Caco-2 (cell line): ENCODE measurements around the gene ZSWIM1. TPM values are rescaled to one million over a fixed set of nuclear protein-coding genes. Genes with fewer than 3 reads are reported as not detected.

ENCODE experiments used
- BruUV-seq: library from RNA; stranded (reverse); fragments of 400-500 nt; replicated peaks from 2 replicates; lab custom pipeline; 2021; lab: Mats Ljungman, UMichigan
- CTCF ChIA-PET: fragments of 300-600 bp; sonication (Branson Sonifier 250); formaldehyde crosslinking; loops from one replicate; lab custom pipeline; 2022; ENCODE audit warnings: antibody characterized with exemption; lab: Charles Lee
- POLR2A ChIA-PET: fragments of 300-600 bp; sonication (Branson Sonifier 250); formaldehyde crosslinking; loops from one replicate; lab custom pipeline; 2022; ENCODE audit warnings: antibody characterized with exemption; lab: Charles Lee
- DNase-seq, 2 experiments: peaks; one replicate each; pipeline versions ENCODE4 v3.0.0 to v3.0.0-alpha.2; 2020 to 2022
- H3K27me3 ChIP-seq: replicated peaks from 2 replicates; pipeline ENCODE4 v1.6.0; 2011; ENCODE audit warnings: low read length; ENCODE audit not compliant: control insufficient read depth, insufficient read depth
- H3K36me3 ChIP-seq: 2 replicates; pipeline ENCODE4 v1.5.1; 2011; ENCODE audit warnings: low read length; ENCODE audit not compliant: control insufficient read depth, insufficient read depth
- H3K4me1 ChIP-seq: fragments of 250-450 bp; sonication (Bioruptor Pico); 2 replicates; pipeline ENCODE4 v1.5.1; 2020; ENCODE audit warnings: mild to moderate bottlenecking
- H3K4me3 ChIP-seq: 2 replicates; pipeline ENCODE4 v1.5.1; 2011; ENCODE audit warnings: low read depth, mild to moderate bottlenecking, control low read depth, low read length
- H3K9me3 ChIP-seq: fragments of 250-450 bp; sonication (Bioruptor Pico); 2 replicates; pipeline ENCODE4 v1.5.1; 2020; ENCODE audit warnings: mild to moderate bottlenecking, moderate library complexity
- H3K27ac Mint-ChIP-seq: one replicate; pipeline ENCODE4 v1.8.0; 2022; ENCODE audit warnings: mixed read lengths; ENCODE audit not compliant: unreplicated experiment
- H3K27me3 Mint-ChIP-seq: one replicate; pipeline ENCODE4 v1.8.0; 2022; ENCODE audit warnings: mixed read lengths; ENCODE audit not compliant: insufficient read depth, unreplicated experiment
- H3K36me3 Mint-ChIP-seq: one replicate; pipeline ENCODE4 v1.8.0; 2022; ENCODE audit warnings: mild to moderate bottlenecking, mixed read lengths; ENCODE audit not compliant: insufficient read depth, unreplicated experiment
- H3K4me1 Mint-ChIP-seq: one replicate; pipeline ENCODE4 v1.8.0; 2022; ENCODE audit warnings: low read depth, mixed read lengths; ENCODE audit not compliant: unreplicated experiment
- H3K4me3 Mint-ChIP-seq: one replicate; pipeline ENCODE4 v1.8.0; 2022; ENCODE audit warnings: mild to moderate bottlenecking, moderate library complexity, mixed read lengths; ENCODE audit not compliant: unreplicated experiment
- H3K9me3 Mint-ChIP-seq: one replicate; pipeline ENCODE4 v1.8.0; 2022; ENCODE audit warnings: mixed read lengths; ENCODE audit not compliant: unreplicated experiment
- CTCF ChIP-seq, 2 experiments: fragments of 200-600 bp in 1 of 2; IDR thresholded peaks; 1 replicate in 1 of 2; 2 replicates in 1 of 2; pipeline versions ENCODE4 v1.5.1 to v1.8.0; 2011 to 2022; ENCODE audit warnings: antibody characterized with exemption in 1 of 2, control low read depth in 1 of 2, inconsistent platforms in 1 of 2, low read depth in 1 of 2, low read length in 1 of 2, mild to moderate bottlenecking in 1 of 2, moderate library complexity in 1 of 2; ENCODE audit not compliant: insufficient read depth in 1 of 2, severe bottlenecking in 1 of 2, unreplicated experiment in 1 of 2
- intact Hi-C: fragments of 100-400 bp; cut with micrococcal nuclease; formaldehyde crosslinking; loops from one replicate; pipeline ENCODE4 v1.10.0; 2022; ENCODE audit not compliant: unreplicated experiment
- total RNA-seq: library from RNA; stranded (reverse); gene quantifications from 2 replicates; pipeline ENCODE4 v1.2.3, GENCODE V29; 2022

The ZSWIM1 gene
- total RNA-seq, 1 experiment from 2014 or later: 27.3 TPM

GRCh38 chr20:45911486-45912343 is 30.7 kb downstream of the ZSWIM1 start, which contains the start of gene PLTP:
PLTP (minus strand) TSS chr20:45912155; CDS start chr20:45911452, 703 bp downstream.
- CTCF ChIA-PET: interaction anchor here (0.6 to 1.0 kb wide), 3 partner anchors 21 to 1248 kb away, joined by 3 to 4 read pairs (median 4); partner anchors contain the start of genes CTSA and NEURL2
- Mint-ChIP-seq H3K4me1 (peaks cover 7% of the 10 kb centered on the region), H3K27ac (peak within 1 kb of the TSS; percentile 37), H3K9me3 (no peaks in the 10 kb centered on the region), H3K36me3 (peaks cover 14% of the 10 kb centered on the region), H3K4me3 (peak within 1 kb of the TSS; percentile 72), H3K27me3 (no peaks in the 10 kb centered on the region)
- Histone ChIP-seq H3K27me3 (no peaks in the 10 kb centered on the region), H3K9me3 (no peaks in the 10 kb centered on the region), H3K4me3 (peak within 1 kb of the TSS; percentile 42), H3K4me1 (peaks cover 12% of the 10 kb centered on the region), H3K36me3 (no peaks in the 10 kb centered on the region)
- intact Hi-C loops: loop anchor here (2.0 kb wide), 1 partner anchor 23 kb away; the partner anchor contains the start of gene PCIF1
- TF ChIP-seq CTCF (IDR thresholded peaks at IDR 0.05; ENCODE audit: insufficient read depth in 1 of 2, low read depth in 1 of 2, low read length in 1 of 2, severe bottlenecking in 1 of 2, unreplicated experiment in 1 of 2): no peak
- POLR2A ChIA-PET: interaction anchor here (0.9 to 1.1 kb wide), 3 partner anchors 11 to 31 kb away, joined by 3 to 4 read pairs (median 4); partner anchors contain the start of gene PCIF1
- peak; percentile 73 to 78 for DNase-seq
- BruUV-seq: TSS peak; percentile 79

- Histone ChIP-seq H3K4me3 (peak overlapping the region; percentile 42), H3K9me3 (no peaks in the 10 kb centered on the region), H3K27me3 (no peaks in the 10 kb centered on the region), H3K36me3 (no peaks in the 10 kb centered on the region), H3K4me1 (peaks cover 12% of the 10 kb centered on the region)
- Mint-ChIP-seq H3K27ac (peak overlapping the region; percentile 37), H3K4me1 (peaks cover 7% of the 10 kb centered on the region), H3K4me3 (peak overlapping the region; percentile 72), H3K27me3 (no peaks in the 10 kb centered on the region), H3K36me3 (peaks cover 14% of the 10 kb centered on the region), H3K9me3 (no peaks in the 10 kb centered on the region)
- no peak for TF ChIP-seq CTCF (IDR thresholded peaks at IDR 0.05; ENCODE audit: insufficient read depth in 1 of 2, low read depth in 1 of 2, low read length in 1 of 2, severe bottlenecking in 1 of 2, unreplicated experiment in 1 of 2)
- no peak for DNase-seq
- ChIA-PET POLR2A (interaction anchor here (0.9 to 1.1 kb wide), 3 partner anchors 10 to 32 kb away, joined by 3 to 4 read pairs (median 4); partner anchors contain the start of gene PCIF1), CTCF (interaction anchor here (1.0 kb wide), 1 partner anchor 21 kb away, joined by 4 read pairs; the partner anchor contains the start of genes CTSA and NEURL2)
- no TSS peak for BruUV-seq
- intact Hi-C loops: loop anchor here (2.0 kb wide), 1 partner anchor 22 kb away; the partner anchor contains the start of gene PCIF1
Observed at GRCh38 chr20:45912344-45912682, 31.3 kb downstream of the ZSWIM1 start.

- H3K27me3 ChIP-seq: no peaks in the 10 kb centered on the region
- Mint-ChIP-seq H3K9me3 (no peaks in the 10 kb centered on the region), H3K4me1 (peaks cover 7% of the 10 kb centered on the region), H3K27me3 (no peaks in the 10 kb centered on the region), H3K36me3 (peaks cover 14% of the 10 kb centered on the region), H3K27ac (no peak overlapping the region), H3K4me3 (no peak overlapping the region)
- no peak for TF ChIP-seq CTCF (IDR thresholded peaks at IDR 0.05; ENCODE audit: insufficient read depth in 1 of 2, low read depth in 1 of 2, low read length in 1 of 2, severe bottlenecking in 1 of 2, unreplicated experiment in 1 of 2)
- DNase-seq: no peak
- H3K36me3 ChIP-seq: no peaks in the 10 kb centered on the region
- no peaks in the 10 kb centered on the region for H3K9me3 ChIP-seq
- peaks cover 12% of the 10 kb centered on the region for H3K4me1 ChIP-seq
- intact Hi-C loops: loop anchor here (2.0 kb wide), 1 partner anchor 22 kb away; the partner anchor contains the start of gene PCIF1
- ChIA-PET CTCF (no interaction called here), POLR2A (no interaction called here)
- no peak overlapping the region for H3K4me3 ChIP-seq
- no TSS peak for BruUV-seq
Observed at GRCh38 chr20:45913116-45913515, 32.1 kb downstream of the ZSWIM1 start.
